Rectal smooth muscle tissue (tissue), 1 donor: Measurements from ENCODE around the gene ABCB10.
"Not testable (repeated sequence)": the region's sequence is repeated elsewhere in the genome, so short reads cannot be mapped to it uniquely, and the experiment has no call there.

ENCODE experiments used
- H3K27ac ChIP-seq: one replicate; pipeline ENCODE4 v1.7.0; 2013; ENCODE audit warnings: low read depth, low read length, inconsistent platforms
- H3K27me3 ChIP-seq: one replicate; pipeline ENCODE4 v1.7.0; 2013; ENCODE audit warnings: low read length; ENCODE audit not compliant: control insufficient read depth, insufficient read depth
- H3K36me3 ChIP-seq: one replicate; pipeline ENCODE4 v1.7.0; 2013; ENCODE audit warnings: low read length; ENCODE audit not compliant: control insufficient read depth, insufficient read depth
- H3K4me1 ChIP-seq: one replicate; pipeline ENCODE4 v1.7.0; 2013; ENCODE audit warnings: low read length; ENCODE audit not compliant: control insufficient read depth, insufficient read depth
- H3K4me3 ChIP-seq: one replicate; pipeline ENCODE4 v1.7.0; 2013; ENCODE audit warnings: low read length
- H3K9ac ChIP-seq: one replicate; pipeline ENCODE4 v1.7.0; 2013; ENCODE audit warnings: low read length

The ABCB10 gene

DNA sequence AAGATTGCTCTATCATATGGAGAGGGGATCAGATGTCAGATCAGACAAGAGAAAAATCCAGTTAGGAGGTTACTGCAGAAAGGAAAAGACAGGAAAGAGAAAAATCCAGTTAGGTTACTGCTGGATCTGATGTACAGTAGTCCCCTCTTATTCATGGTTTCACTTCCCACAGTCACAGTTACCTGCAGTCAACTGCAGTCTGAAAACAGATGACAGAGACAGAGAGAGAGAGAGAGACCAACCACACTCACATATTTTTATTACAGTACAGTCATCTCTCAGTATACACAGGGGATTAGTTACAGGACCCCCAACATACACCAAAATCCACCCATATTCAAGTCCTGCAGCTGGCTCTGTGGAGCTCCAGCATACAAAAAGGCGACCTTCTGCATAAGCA lies 79.7 kb downstream of the ABCB10 start:
- Histone ChIP-seq H3K36me3 (peaks cover 24% of the 10 kb centered on the region), H3K27me3 (no peaks in the 10 kb centered on the region), H3K4me3 (no peak overlapping the region), H3K9ac (no peak overlapping the region), H3K27ac (no peak overlapping the region), H3K4me1 (peaks cover 3% of the 10 kb centered on the region)

DNA sequence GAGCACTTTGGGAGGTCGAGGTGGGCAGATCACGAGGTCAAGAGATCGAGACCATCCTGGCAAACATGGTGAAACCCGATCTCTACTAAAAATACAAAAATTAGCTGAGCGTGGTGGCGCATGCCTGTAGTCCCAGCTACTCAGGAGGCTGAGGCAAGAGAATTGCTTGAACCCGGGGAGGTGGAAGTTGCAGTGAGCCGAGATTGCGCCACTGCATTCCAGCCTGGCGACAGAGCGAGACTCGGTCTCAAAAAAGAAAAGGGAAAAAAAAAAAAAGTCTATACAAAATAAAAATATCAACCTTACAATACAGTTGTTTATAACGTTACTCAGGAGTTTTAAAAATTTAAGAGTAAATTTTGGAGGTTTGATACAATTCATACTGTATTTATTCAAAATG lies 82.6 kb downstream of the ABCB10 start:
- H3K9ac ChIP-seq, H3K4me1 ChIP-seq, H3K4me3 ChIP-seq, H3K27ac ChIP-seq, H3K27me3 ChIP-seq: not testable (repeated sequence)
- peaks cover 13% of the 10 kb centered on the region for H3K36me3 ChIP-seq

DNA sequence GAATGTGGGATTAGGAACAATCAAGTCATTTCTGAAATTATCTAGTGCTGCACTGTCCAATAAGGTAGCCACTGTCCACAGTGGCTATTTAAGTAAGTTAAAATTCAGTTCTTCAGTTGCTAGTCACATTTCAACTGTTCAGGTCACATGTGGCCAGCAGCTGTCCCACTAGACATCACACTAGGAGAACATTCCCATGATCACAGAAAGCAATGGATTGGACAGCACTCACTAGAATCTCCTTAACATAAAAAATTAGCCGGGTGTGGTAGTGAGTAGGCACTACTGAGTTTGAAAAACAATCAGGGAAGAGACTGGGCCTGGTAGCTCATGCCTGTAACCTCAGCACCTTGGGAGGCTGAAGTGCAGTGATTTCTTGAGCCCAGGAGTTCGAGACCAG lies 84.0 kb downstream of the ABCB10 start:
- Histone ChIP-seq H3K4me1 (no peaks in the 10 kb centered on the region), H3K27ac (no peak overlapping the region), H3K36me3 (peaks cover 20% of the 10 kb centered on the region), H3K9ac (no peak overlapping the region), H3K27me3 (no peaks in the 10 kb centered on the region), H3K4me3 (no peak overlapping the region)

GRCh38 chr1:229471175-229471574 lies 87.3 kb downstream of the ABCB10 start:
- Histone ChIP-seq H3K9ac (no peak overlapping the region), H3K27ac (no peak overlapping the region), H3K4me3 (no peak overlapping the region), H3K36me3 (peaks cover 19% of the 10 kb centered on the region), H3K4me1 (no peaks in the 10 kb centered on the region), H3K27me3 (no peaks in the 10 kb centered on the region)

DNA sequence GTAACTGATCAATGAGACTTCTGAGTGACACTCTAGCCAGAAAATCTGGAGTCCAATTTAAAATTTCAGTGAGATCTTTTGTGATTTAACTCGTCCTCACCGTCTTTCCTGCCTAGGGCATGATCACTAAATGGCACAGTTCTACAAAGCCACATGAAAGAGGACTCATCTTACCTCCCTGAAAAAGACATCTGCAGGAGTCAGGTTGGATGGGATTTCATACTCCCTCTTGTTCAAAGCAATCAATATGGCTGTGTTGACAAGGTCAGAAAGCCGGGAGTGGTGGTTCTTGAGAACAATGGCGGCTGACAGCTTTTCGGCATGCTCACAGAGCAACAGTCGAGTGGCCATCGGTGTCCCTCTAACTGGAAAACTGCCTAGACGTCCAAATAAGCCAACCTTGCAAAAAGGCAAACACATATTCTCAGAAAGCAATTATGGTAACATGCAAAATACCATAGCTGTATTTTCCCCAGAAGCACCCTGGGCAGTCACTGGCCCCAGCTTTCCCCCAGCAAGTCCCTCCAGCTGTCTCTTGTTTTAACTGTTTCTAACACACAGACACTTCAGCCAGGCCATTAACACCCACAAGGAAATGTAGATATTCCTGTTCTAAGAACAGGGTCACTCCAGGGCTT lies 88.0 kb downstream of the ABCB10 start:
- H3K9ac ChIP-seq: no peak overlapping the region
- H3K27me3 ChIP-seq: no peaks in the 10 kb centered on the region
- H3K4me3 ChIP-seq: no peak overlapping the region
- no peaks in the 10 kb centered on the region for H3K4me1 ChIP-seq
- no peak overlapping the region for H3K27ac ChIP-seq
- peaks cover 18% of the 10 kb centered on the region for H3K36me3 ChIP-seq

DNA sequence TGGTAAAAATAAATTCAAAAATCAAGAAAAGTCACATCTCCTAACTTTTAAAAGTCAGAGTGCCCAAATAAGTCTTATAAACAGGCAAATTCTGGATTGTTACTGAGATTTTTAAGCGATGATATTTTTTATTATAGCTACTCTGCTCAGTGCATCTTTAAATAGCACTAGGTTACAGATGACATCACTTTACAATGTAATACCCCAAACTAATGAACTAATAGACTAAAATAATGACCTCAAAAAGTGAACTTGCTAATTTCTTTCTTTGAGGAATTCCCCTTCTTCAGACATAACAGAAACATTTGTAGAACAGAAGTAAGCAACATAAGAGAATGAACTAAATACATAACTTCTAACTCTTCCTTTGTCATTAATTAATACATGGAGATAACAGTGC lies 91.6 kb downstream of the ABCB10 start:
- Histone ChIP-seq H3K9ac (no peak overlapping the region), H3K36me3 (peaks cover 29% of the 10 kb centered on the region), H3K27ac (no peak overlapping the region), H3K4me3 (no peak overlapping the region), H3K4me1 (no peaks in the 10 kb centered on the region), H3K27me3 (no peaks in the 10 kb centered on the region)
